Measurements from ENCODE around the gene TNFRSF14.
"Not testable (repeated sequence)": the region's sequence is repeated elsewhere in the genome, so short reads cannot be mapped to it uniquely, and the experiment has no call there.

The TNFRSF14 gene

GRCh38 chr1:2571348-2571747 lies 15.2 kb downstream of the TNFRSF14 start:
- H3K4me3 ChIP-seq = no peak overlapping the region
- no peak for TF ChIP-seq CTCF (IDR thresholded peaks at IDR 0.05)

GRCh38 chr1:2573250-2573920 lies 17.2 kb downstream of the TNFRSF14 start:
- peaks cover 0 to 4% (median 0%) of the 10 kb centered on the region in 3 donors for H3K9me3 ChIP-seq
- peaks cover 0 to 7% (median 0%) of the 10 kb centered on the region in 4 donors for H3K4me1 ChIP-seq
- H3K36me3 ChIP-seq = no peaks in the 10 kb centered on the region
- intact Hi-C loops (cut with DNase I; ENCODE audit: low total_unique reads) = no loop called here
- H3K4me3 ChIP-seq = no peak overlapping the region
- peaks cover 0 to 16% of the 10 kb centered on the region in 2 donors for H3K27me3 ChIP-seq
- no peak for DNase-seq
- TF ChIP-seq CTCF (IDR thresholded peaks at IDR 0.05) = no peak
- no peak overlapping the region for H3K27ac ChIP-seq

More at GRCh38 chr1:2571348-2571747, 15.2 kb downstream of the TNFRSF14 start:
- Histone ChIP-seq H3K4me1 (no peaks in the 10 kb centered on the region), H3K27ac (no peak overlapping the region), H3K27me3 (peaks cover 0 to 21% of the 10 kb centered on the region in 2 donors), H3K36me3 (no peaks in the 10 kb centered on the region), H3K9me3 (peaks cover 0 to 4% (median 0%) of the 10 kb centered on the region in 3 donors)
- no peak for DNase-seq
- intact Hi-C loops (cut with DNase I; ENCODE audit: low total_unique reads) = no loop called here

- Histone ChIP-seq H3K4me1 (peaks cover 0 to 8% (median 0%) of the 10 kb centered on the region in 4 donors), H3K27ac (no peak overlapping the region), H3K4me3 (no peak overlapping the region), H3K27me3 (peaks cover 0 to 21% of the 10 kb centered on the region in 2 donors), H3K9me3 (peaks cover 0 to 4% (median 0%) of the 10 kb centered on the region in 3 donors), H3K36me3 (no peaks in the 10 kb centered on the region)
- TF ChIP-seq CTCF (IDR thresholded peaks at IDR 0.05) = no peak
- intact Hi-C loops (cut with DNase I; ENCODE audit: low total_unique reads) = no loop called here
- DNase-seq = no peak
These were observed 18.2 kb downstream of the TNFRSF14 start for GRCh38 chr1:2574350-2574749.

GRCh38 chr1:2575801-2576663 lies 19.9 kb downstream of the TNFRSF14 start:
- intact Hi-C loops (cut with DNase I; ENCODE audit: low total_unique reads) = no loop called here
- Histone ChIP-seq H3K9me3 (peaks cover 0 to 4% (median 0%) of the 10 kb centered on the region in 3 donors), H3K27me3 (peaks cover 0 to 35% of the 10 kb centered on the region in 2 donors), H3K4me1 (peaks cover 0 to 8% (median 0%) of the 10 kb centered on the region in 4 donors), H3K4me3 (no peak overlapping the region), H3K27ac (no peak overlapping the region), H3K36me3 (no peaks in the 10 kb centered on the region)
- TF ChIP-seq CTCF (IDR thresholded peaks at IDR 0.05) = no peak
- no peak for DNase-seq

GRCh38 chr1:2577565-2578075 lies 21.4 kb downstream of the TNFRSF14 start:
- H3K4me1 ChIP-seq; intact Hi-C loops (cut with DNase I; ENCODE audit: low total_unique reads); H3K9me3 ChIP-seq; H3K27ac ChIP-seq; H3K4me3 ChIP-seq; H3K36me3 ChIP-seq; DNase-seq: not testable (repeated sequence)
- H3K27me3 ChIP-seq = peaks cover 0 to 41% of the 10 kb centered on the region in 2 donors

GRCh38 chr1:2578758-2579118 lies 22.6 kb downstream of the TNFRSF14 start:
- intact Hi-C loops (cut with DNase I; ENCODE audit: low total_unique reads) = no loop called here
- no peaks in the 10 kb centered on the region for H3K9me3 ChIP-seq
- no peak overlapping the region for H3K4me3 ChIP-seq
- peaks cover 0 to 41% of the 10 kb centered on the region in 2 donors for H3K27me3 ChIP-seq
- DNase-seq = no peak
- no peak overlapping the region for H3K27ac ChIP-seq
- no peak for TF ChIP-seq CTCF (IDR thresholded peaks at IDR 0.05)
- H3K36me3 ChIP-seq = no peaks in the 10 kb centered on the region
- H3K4me1 ChIP-seq = peaks cover 0 to 13% (median 0%) of the 10 kb centered on the region in 4 donors

Data from tibial artery (tissue), 4 donors.